PFSK-1 (cell line): ENCODE results near the gene SUCNR1.

Experiments used
- POLR2AphosphoS5 ChIP-seq: IDR thresholded peaks from 2 replicates; pipeline ENCODE4 v1.6.1; 2012; ENCODE audit warnings: low read depth, mild to moderate bottlenecking, control low read depth, low read length, moderate library complexity
- SIN3A ChIP-seq: IDR thresholded peaks from 2 replicates; pipeline ENCODE4 v1.6.1; 2012; ENCODE audit warnings: mild to moderate bottlenecking, low read length, moderate library complexity, borderline replicate concordance; ENCODE audit not compliant: insufficient read depth
- TAF1 ChIP-seq: IDR thresholded peaks from 2 replicates; pipeline ENCODE4 v1.6.1; 2012; ENCODE audit warnings: low read length, control low read depth, borderline replicate concordance; ENCODE audit not compliant: insufficient read depth

DNA sequence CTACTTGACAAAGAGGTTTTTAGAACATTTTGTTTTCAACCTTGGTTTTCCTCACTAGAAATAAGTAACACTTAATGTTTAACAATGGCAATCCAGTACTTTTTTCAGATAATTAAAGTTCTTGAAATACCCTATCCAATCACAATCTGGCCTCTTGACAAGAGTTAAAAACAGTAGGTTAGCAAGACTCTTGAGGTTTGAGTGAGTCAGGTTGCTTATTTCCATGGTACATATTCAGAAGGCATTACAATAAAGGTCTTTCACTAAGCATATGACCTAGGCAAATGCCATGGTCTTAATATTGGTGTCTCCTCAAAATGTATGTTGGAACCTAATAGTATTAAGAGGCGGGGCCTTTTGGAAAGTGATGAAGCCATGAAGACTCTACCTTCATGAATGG, 5.6 kb downstream of the SUCNR1 start:
- no peak for TF ChIP-seq POLR2AphosphoS5
- no peak for TF ChIP-seq TAF1
- no peak for TF ChIP-seq SIN3A
